ENCODE results near the gene ZGLP1. TPM values are rescaled to one million over a fixed set of nuclear protein-coding genes. Genes with fewer than 3 reads are reported as not detected.
A peak's percentile ranks its signal among the peaks of the same experiment; 100 is the strongest.

ZGLP1 gene
- total and polyA plus RNA-seq, 2 of the 13 experiments (the other 11 are each of a cell fraction or from before 2014, with no cell fraction given): 2.4 to 3.0 TPM

DNA sequence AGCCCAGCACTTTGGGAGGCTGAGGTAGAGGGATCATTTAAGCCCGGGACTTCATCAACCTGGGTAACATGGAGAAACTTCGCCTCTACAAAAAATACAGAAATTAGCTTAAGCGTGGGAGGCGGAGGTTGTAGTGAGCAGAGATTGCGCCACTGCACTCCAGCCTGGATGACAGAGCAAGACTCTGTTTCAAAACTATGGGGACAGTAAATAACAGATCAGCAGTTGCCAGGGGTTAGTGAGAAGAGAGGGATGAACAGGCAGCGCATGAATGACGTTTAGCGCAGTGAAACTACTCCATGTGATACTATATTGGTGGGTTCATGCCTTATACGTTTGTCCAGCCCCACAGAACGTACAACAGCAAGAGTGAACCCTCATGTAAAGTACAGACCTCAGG lies 36.9 kb upstream of the ZGLP1 start (continued):
- TF ChIP-seq RAD51 (IDR thresholded peaks at IDR 0.05; ENCODE audit: borderline replicate concordance) (no peak), NFYC (CRISPR knock-in tag; IDR thresholded peaks at IDR 0.05) (no peak), CEBPB (IDR thresholded peaks at IDR 0.05; ENCODE audit: borderline replicate concordance, low read depth, low read length) (peak; percentile 91), ZNF549 (CRISPR knock-in tag; IDR thresholded peaks at IDR 0.05) (no peak), ZNF207 (IDR thresholded peaks at IDR 0.05; ENCODE audit: borderline replicate concordance) (no peak), KMT2B (CRISPR knock-in tag; IDR thresholded peaks at IDR 0.05) (no peak), KLF13 (CRISPR knock-in tag; IDR thresholded peaks at IDR 0.05) (no peak), MAFF (IDR thresholded peaks at IDR 0.05; ENCODE audit: low read depth, low read length) (0 out of 2 replicates have a peak, but pooled peaks have one; percentile 26), NFATC3 (CRISPR knock-in tag; IDR thresholded peaks at IDR 0.05) (no peak), ZNF607 (CRISPR knock-in tag; IDR thresholded peaks at IDR 0.05; ENCODE audit: borderline replicate concordance) (no peak), ZNF713 (CRISPR knock-in tag; IDR thresholded peaks at IDR 0.05) (no peak), RBM22 (optimal IDR thresholded peaks at IDR 0.05; ENCODE audit: low read length) (no peak), FOXA3 (CRISPR knock-in tag; IDR thresholded peaks at IDR 0.05) (peak; percentile 68), LCORL (IDR thresholded peaks at IDR 0.05) (no peak), LCORL (CRISPR knock-in tag; IDR thresholded peaks at IDR 0.05) (no peak), TBX2 (CRISPR knock-in tag; IDR thresholded peaks at IDR 0.05; ENCODE audit: borderline replicate concordance) (no peak), SOX6 (IDR thresholded peaks at IDR 0.05) (no peak), SOX6 (CRISPR knock-in tag; IDR thresholded peaks at IDR 0.05) (0 out of 2 replicates have a peak, but pooled peaks have one; percentile 25), NFE2L2 (IDR thresholded peaks at IDR 0.05; ENCODE audit: low read length) (peak; percentile 19; the same call in 1 of the 2 replicates), ZNF772 (CRISPR knock-in tag; IDR thresholded peaks at IDR 0.05) (no peak), ZNF331 (CRISPR knock-in tag; IDR thresholded peaks at IDR 0.05) (peak; percentile 38; the same call in 1 of the 2 replicates), NFE2 (CRISPR knock-in tag; IDR thresholded peaks at IDR 0.05) (peak; percentile 22; the same call in 1 of the 2 replicates), ZNF33B (CRISPR knock-in tag; IDR thresholded peaks at IDR 0.05) (no peak), SOX5 (CRISPR knock-in tag; IDR thresholded peaks at IDR 0.05; ENCODE audit: borderline replicate concordance) (no peak; the same call in 1 of the 2 replicates), MIER3 (CRISPR knock-in tag; IDR thresholded peaks at IDR 0.05; ENCODE audit: borderline replicate concordance) (no peak), SAP130 (CRISPR knock-in tag; IDR thresholded peaks at IDR 0.05; ENCODE audit: low read depth) (peak; percentile 77), RFX5 (IDR thresholded peaks at IDR 0.05; ENCODE audit: low read depth, low read length) (peak; percentile 97), XRCC5 (optimal IDR thresholded peaks at IDR 0.05; ENCODE audit: low read length) (peak; percentile 37), PHF21A (CRISPR knock-in tag; IDR thresholded peaks at IDR 0.05) (no peak), ZNF430 (CRISPR knock-in tag; IDR thresholded peaks at IDR 0.05) (no peak)
- TF ChIP-seq, protein P1, sequence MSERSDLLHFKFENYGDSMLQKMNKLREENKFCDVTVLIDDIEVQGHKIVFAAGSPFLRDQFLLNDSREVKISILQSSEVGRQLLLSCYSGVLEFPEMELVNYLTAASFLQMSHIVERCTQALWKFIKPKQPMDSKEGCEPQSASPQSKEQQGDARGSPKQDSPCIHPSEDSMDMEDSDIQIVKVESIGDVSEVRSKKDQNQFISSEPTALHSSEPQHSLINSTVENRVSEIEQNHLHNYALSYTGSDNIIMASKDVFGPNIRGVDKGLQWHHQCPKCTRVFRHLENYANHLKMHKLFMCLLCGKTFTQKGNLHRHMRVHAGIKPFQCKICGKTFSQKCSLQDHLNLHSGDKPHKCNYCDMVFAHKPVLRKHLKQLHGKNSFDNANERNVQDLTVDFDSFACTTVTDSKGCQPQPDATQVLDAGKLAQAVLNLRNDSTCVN (CRISPR knock-in tag; IDR thresholded peaks at IDR 0.05; ENCODE audit: borderline replicate concordance): no peak
- TF ChIP-seq, protein P2, sequence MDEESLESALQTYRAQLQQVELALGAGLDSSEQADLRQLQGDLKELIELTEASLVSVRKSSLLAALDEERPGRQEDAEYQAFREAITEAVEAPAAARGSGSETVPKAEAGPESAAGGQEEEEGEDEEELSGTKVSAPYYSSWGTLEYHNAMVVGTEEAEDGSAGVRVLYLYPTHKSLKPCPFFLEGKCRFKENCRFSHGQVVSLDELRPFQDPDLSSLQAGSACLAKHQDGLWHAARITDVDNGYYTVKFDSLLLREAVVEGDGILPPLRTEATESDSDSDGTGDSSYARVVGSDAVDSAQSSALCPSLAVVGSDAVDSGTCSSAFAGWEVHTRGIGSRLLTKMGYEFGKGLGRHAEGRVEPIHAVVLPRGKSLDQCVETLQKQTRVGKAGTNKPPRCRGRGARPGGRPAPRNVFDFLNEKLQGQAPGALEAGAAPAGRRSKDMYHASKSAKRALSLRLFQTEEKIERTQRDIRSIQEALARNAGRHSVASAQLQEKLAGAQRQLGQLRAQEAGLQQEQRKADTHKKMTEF (CRISPR knock-in tag; IDR thresholded peaks at IDR 0.05): 0 out of 2 replicates have a peak, but pooled peaks have one; percentile 32
- TF ChIP-seq, protein P3, sequence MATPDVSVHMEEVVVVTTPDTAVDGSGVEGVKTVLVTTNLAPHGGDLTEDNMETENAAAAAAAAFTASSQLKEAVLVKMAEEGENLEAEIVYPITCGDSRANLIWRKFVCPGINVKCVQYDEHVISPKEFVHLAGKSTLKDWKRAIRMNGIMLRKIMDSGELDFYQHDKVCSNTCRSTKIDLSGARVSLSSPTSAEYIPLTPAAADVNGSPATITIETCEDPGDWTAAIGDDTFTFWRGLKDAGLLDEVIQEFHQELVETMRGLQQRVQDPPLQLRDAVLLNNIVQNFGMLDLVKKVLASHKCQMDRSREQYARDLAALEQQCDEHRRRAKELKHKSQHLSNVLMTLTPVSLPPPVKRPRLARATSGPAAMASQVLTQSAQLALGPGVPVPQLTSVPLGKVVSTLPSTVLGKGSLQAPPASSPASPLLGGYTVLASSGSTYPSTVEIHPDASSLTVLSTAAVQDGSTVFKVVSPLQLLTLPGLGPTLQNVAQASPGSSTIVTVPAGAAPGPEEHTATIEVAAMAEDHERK (CRISPR knock-in tag; IDR thresholded peaks at IDR 0.05; ENCODE audit: low read depth): no peak

All from HepG2 (cell line).